ENCODE data around the gene ERI3. TPM values are rescaled to one million over a fixed set of nuclear protein-coding genes. Genes with fewer than 3 reads are reported as not detected.

The ERI3 gene
- total RNA-seq, 4 donors from 2014 or later = 11.2 to 30.4 (median 20.8) TPM

GRCh38 chr1:44251486-44251885, 103.6 kb downstream of the ERI3 start:
- Histone ChIP-seq H3K36me3 (no peaks in the 10 kb centered on the region), H3K4me1 (peaks cover 0 to 20% (median 13%) of the 10 kb centered on the region in 4 donors), H3K9me3 (no peaks in the 10 kb centered on the region), H3K27me3 (no peaks in the 10 kb centered on the region), H3K4me3 (no peak overlapping the region), H3K27ac (peak overlapping the region; percentile 31 to 74 (median 46))
- in situ Hi-C loops (cut with MboI; ENCODE audit: low pct_ligation_motif_present in 1 of 4, low pct_unique_long_range_greater_than_20kb in 1 of 4, low sequenced_read_pairs in 3 of 4) (no loop called here), intact Hi-C loops (cut with DNase I; ENCODE audit: low total_unique reads) (no loop called here)
- peak; percentile 45 for DNase-seq
- no peak for TF ChIP-seq EP300 (IDR thresholded peaks at IDR 0.05; ENCODE audit: low read depth)
- no peak for TF ChIP-seq POLR2AphosphoS5 (IDR thresholded peaks at IDR 0.05)
- no peak for TF ChIP-seq CTCF (IDR thresholded peaks at IDR 0.05)
- WGBS, 2 donors (ENCODE audit: low coverage in 1 of 2) = 33 to 71% methylated on average over 1 of the region's 1 CpG

GRCh38 chr1:44250068-44250781, 104.8 kb downstream of the ERI3 start:
- H3K9me3 ChIP-seq = no peaks in the 10 kb centered on the region
- H3K27ac ChIP-seq = no peak overlapping the region
- H3K27me3 ChIP-seq = no peaks in the 10 kb centered on the region
- no peak for DNase-seq
- TF ChIP-seq POLR2A (IDR thresholded peaks at IDR 0.05) (no peak), EP300 (IDR thresholded peaks at IDR 0.05; ENCODE audit: low read depth) (no peak), POLR2AphosphoS5 (IDR thresholded peaks at IDR 0.05) (no peak), CTCF (IDR thresholded peaks at IDR 0.05) (no peak)
- 95 to 100% methylated on average over 6 to 33 of the region's 33 CpGs for WGBS, 2 donors (ENCODE audit: low coverage in 1 of 2)
- H3K36me3 ChIP-seq = no peaks in the 10 kb centered on the region
- H3K4me3 ChIP-seq = no peak overlapping the region
- H3K4me1 ChIP-seq = peaks cover 0 to 20% (median 13%) of the 10 kb centered on the region in 4 donors
- in situ Hi-C loops (cut with MboI; ENCODE audit: low pct_ligation_motif_present in 1 of 4, low pct_unique_long_range_greater_than_20kb in 1 of 4, low sequenced_read_pairs in 3 of 4) = no loop called here
- intact Hi-C loops (cut with DNase I; ENCODE audit: low total_unique reads) = no loop called here

GRCh38 chr1:44249543-44249942, 105.5 kb downstream of the ERI3 start:
- Histone ChIP-seq H3K36me3 (no peaks in the 10 kb centered on the region), H3K4me3 (no peak overlapping the region), H3K27ac (no peak overlapping the region), H3K4me1 (peaks cover 0 to 20% (median 13%) of the 10 kb centered on the region in 4 donors), H3K9me3 (no peaks in the 10 kb centered on the region), H3K27me3 (no peaks in the 10 kb centered on the region)
- 87 to 95% methylated on average over 6 to 7 of the region's 7 CpGs for WGBS, 2 donors (ENCODE audit: low coverage in 1 of 2)
- DNase-seq = no peak
- no peak for TF ChIP-seq CTCF (IDR thresholded peaks at IDR 0.05)
- no peak for TF ChIP-seq POLR2AphosphoS5 (IDR thresholded peaks at IDR 0.05)
- TF ChIP-seq POLR2A (IDR thresholded peaks at IDR 0.05) = no peak
- no peak for TF ChIP-seq EP300 (IDR thresholded peaks at IDR 0.05; ENCODE audit: low read depth)
- intact Hi-C loops (cut with DNase I; ENCODE audit: low total_unique reads) (no loop called here), in situ Hi-C loops (cut with MboI; ENCODE audit: low pct_ligation_motif_present in 1 of 4, low pct_unique_long_range_greater_than_20kb in 1 of 4, low sequenced_read_pairs in 3 of 4) (no loop called here)

- intact Hi-C loops (cut with DNase I; ENCODE audit: low total_unique reads) = no loop called here
- Histone ChIP-seq H3K4me1 (peaks cover 0 to 11% (median 9%) of the 10 kb centered on the region in 4 donors), H3K27me3 (no peaks in the 10 kb centered on the region), H3K4me3 (no peak overlapping the region), H3K9me3 (no peaks in the 10 kb centered on the region), H3K36me3 (no peaks in the 10 kb centered on the region), H3K27ac (peak overlapping the region in 1 of 4 donors; percentile 32)
- 74 to 83% methylated on average over 1 to 2 of the region's 2 CpGs for WGBS, 2 donors (ENCODE audit: low coverage in 1 of 2)
- in situ Hi-C loops (cut with MboI; ENCODE audit: low pct_ligation_motif_present in 1 of 4, low pct_unique_long_range_greater_than_20kb in 1 of 4, low sequenced_read_pairs in 3 of 4) = no loop called here
- no peak for TF ChIP-seq POLR2A (IDR thresholded peaks at IDR 0.05)
- no peak for DNase-seq
These were observed 108.3 kb downstream of the ERI3 start for GRCh38 chr1:44246806-44247205.
